Endothelial cell of umbilical vein (primary cell): ENCODE results near the gene BTBD2. TPM values are rescaled to one million over a fixed set of nuclear protein-coding genes. Genes with fewer than 3 reads are reported as not detected.

Experiments
- BruUV-seq: library from RNA; stranded (reverse); fragments of 400-500 nt; replicated peaks from 2 replicates; lab custom pipeline; 2021; lab: Mats Ljungman, UMichigan
- CTCF ChIA-PET: fragments of 300-600, 350-600 bp; sonication (Branson Sonifier 250); formaldehyde crosslinking; loops from one replicate; lab custom pipeline; 2021; ENCODE audit warnings: antibody characterized with exemption, inconsistent platforms; lab: Charles Lee
- POLR2A ChIA-PET: fragments of 300-600, 350-600 bp; sonication (Branson Sonifier 250); formaldehyde crosslinking; loops from one replicate; lab custom pipeline; 2021; ENCODE audit warnings: antibody characterized with exemption, inconsistent platforms; lab: Charles Lee
- DNase-seq: peaks from one replicate; pipeline ENCODE4 v3.0.0-alpha.2; 2011; ENCODE audit warnings: low read depth, low spot score
- FAIRE-seq: peaks from 2 replicates; lab custom pipeline; 2011; peaks lifted over from hg19 to GRCh38; lab: Jason Lieb, UNC
- H2AFZ ChIP-seq: 2 replicates; pipeline ENCODE4 v1.6.0; 2012; ENCODE audit warnings: low read depth, low read length, control low read depth, inconsistent platforms
- H3K27ac ChIP-seq: 2 replicates; pipeline ENCODE4 v1.5.1; 2011; ENCODE audit warnings: low read depth, mild to moderate bottlenecking, control low read depth, low read length, moderate library complexity; ENCODE audit not compliant: insufficient read depth
- H3K27me3 ChIP-seq, 2 experiments: 2 replicates each; pipeline versions ENCODE4 v1.6.0 to v1.6.1; 2011; ENCODE audit warnings: low read length in 2 of 2, mixed read lengths in 1 of 2; ENCODE audit not compliant: control insufficient read depth in 2 of 2, insufficient read depth in 2 of 2
- H3K36me3 ChIP-seq, 2 experiments: 2 replicates in 1 of 2; 3 replicates in 1 of 2; pipeline ENCODE4 v1.5.1; 2011; ENCODE audit warnings: low read length in 2 of 2, mild to moderate bottlenecking in 1 of 2, moderate library complexity in 1 of 2; ENCODE audit not compliant: control insufficient read depth in 2 of 2, insufficient read depth in 2 of 2; ENCODE audit errors: extremely low read depth in 1 of 2
- H3K4me1 ChIP-seq: 3 replicates; pipeline ENCODE4 v1.5.1; 2011; ENCODE audit warnings: mild to moderate bottlenecking, low read length; ENCODE audit not compliant: control insufficient read depth, insufficient read depth; ENCODE audit errors: extremely low read depth
- H3K4me2 ChIP-seq: 2 replicates; pipeline ENCODE4 v1.6.1; 2011; ENCODE audit warnings: low read length, control low read depth, mixed read lengths; ENCODE audit not compliant: insufficient read depth
- H3K4me3 ChIP-seq, 3 experiments: fragments of 200-600 bp in 1 of 3; sonication (generic), shearing (Covaris generic) in 1 of 3; replicated peaks in 1 of 3; 2 replicates each; pipeline ENCODE4 v1.5.1; 2011 to 2016; ENCODE audit warnings: control low read depth in 3 of 3, low read length in 3 of 3, mild to moderate bottlenecking in 2 of 3, inconsistent platforms in 1 of 3, low read depth in 1 of 3, moderate library complexity in 1 of 3; ENCODE audit not compliant: insufficient read depth in 1 of 3
- H3K79me2 ChIP-seq: 2 replicates; pipeline ENCODE4 v1.6.0; 2012; ENCODE audit warnings: low read length, inconsistent platforms; ENCODE audit not compliant: control insufficient read depth, insufficient read depth
- H3K9ac ChIP-seq: replicated peaks from 2 replicates; pipeline ENCODE3; 2011; ENCODE audit warnings: low read length, control low read depth; ENCODE audit not compliant: insufficient read depth; ENCODE audit errors: extremely low read depth
- H3K9me1 ChIP-seq: replicated peaks from 3 replicates; pipeline ENCODE4 v1.6.0; 2011; ENCODE audit warnings: mild to moderate bottlenecking, low read length; ENCODE audit not compliant: control insufficient read depth, insufficient read depth; ENCODE audit errors: extremely low read depth
- H3K9me3 ChIP-seq: replicated peaks from 2 replicates; pipeline ENCODE4 v1.5.1; 2012; ENCODE audit warnings: low read length, inconsistent platforms; ENCODE audit not compliant: control insufficient read depth, insufficient read depth
- H4K20me1 ChIP-seq: replicated peaks from 2 replicates; pipeline ENCODE3; 2011; ENCODE audit warnings: mild to moderate bottlenecking, low read length; ENCODE audit not compliant: control insufficient read depth, insufficient read depth; ENCODE audit errors: extremely low read depth
- CTCF ChIP-seq, 2 donors: IDR thresholded peaks; 1 replicate in 1 of 2; 2 replicates in 1 of 2; pipeline ENCODE4 v1.5.1; 2011; ENCODE audit warnings: low read length in 2 of 2, mild to moderate bottlenecking in 2 of 2, moderate library complexity in 2 of 2, control low read depth in 1 of 2, inconsistent platforms in 1 of 2, low read depth in 1 of 2; ENCODE audit not compliant: insufficient read depth in 1 of 2; ENCODE audit errors: extremely low read depth in 1 of 2
- EZH2 ChIP-seq: IDR thresholded peaks from 2 replicates; pipeline ENCODE4 v1.6.1; 2012; ENCODE audit warnings: borderline replicate concordance, low read depth, mild to moderate bottlenecking, moderate library complexity, low read length, inconsistent platforms; ENCODE audit not compliant: severe bottlenecking
- FOS ChIP-seq: IDR thresholded peaks from 2 replicates; pipeline ENCODE4 v1.6.1; 2011; ENCODE audit warnings: mild to moderate bottlenecking, low read length, moderate library complexity, borderline replicate concordance; ENCODE audit not compliant: insufficient read depth
- GATA2 ChIP-seq: IDR thresholded peaks from 2 replicates; pipeline ENCODE4 v1.7.0; 2011; ENCODE audit warnings: low read depth, mild to moderate bottlenecking, moderate library complexity, mixed read lengths, low read length; ENCODE audit not compliant: insufficient read length, insufficient read depth
- JUN ChIP-seq: IDR thresholded peaks from 2 replicates; pipeline ENCODE4 v1.6.1; 2011; ENCODE audit warnings: borderline replicate concordance, low read depth; ENCODE audit not compliant: insufficient read length, insufficient read depth
- MAX ChIP-seq: IDR thresholded peaks from 2 replicates; pipeline ENCODE4 v1.6.1; 2011; ENCODE audit not compliant: insufficient read depth, insufficient read length
- MYC ChIP-seq: IDR thresholded peaks from one replicate; pipeline ENCODE4 v1.6.1; 2011; ENCODE audit warnings: mild to moderate bottlenecking, low read depth, low read length
- POLR2A ChIP-seq: IDR thresholded peaks from 2 replicates; pipeline ENCODE4 v1.6.1; 2012; ENCODE audit warnings: low read depth, mild to moderate bottlenecking, control low read depth, low read length
- POLR2AphosphoS5 ChIP-seq: IDR thresholded peaks from 2 replicates; pipeline ENCODE4 v1.6.1; 2012; ENCODE audit warnings: low read depth, mild to moderate bottlenecking, control low read depth, low read length, moderate library complexity; ENCODE audit not compliant: insufficient read depth
- dilution Hi-C: fragments of 300-500 bp; cut with MboI; formaldehyde crosslinking; loops from one replicate; pipeline ENCODE4 v1.15.0; 2019; ENCODE audit warnings: low sequenced_read_pairs; ENCODE audit not compliant: extremely low pct_ligation_motif_present
- intact Hi-C: fragments of 100-400 bp; cut with micrococcal nuclease; formaldehyde crosslinking; loops from one replicate; pipeline ENCODE4 v1.10.0; 2022
- polyA plus RNA-seq, 4 experiments: library from polyadenylated mRNA; depleted of rRNA in 3 of 4; stranded (reverse) in 3 of 4; unstranded in 1 of 4; fragments of >200 nt; gene quantifications; 2 replicates each; pipeline versions ENCODE4 v1.2.1 to v1.2.3, GENCODE V29; 2011 to 2012; ENCODE audit warnings: missing spikeins in 1 of 4
- total RNA-seq: library from RNA; stranded (reverse); gene quantifications from 2 replicates; pipeline ENCODE4 v1.2.3, GENCODE V29; 2021

BTBD2 gene
- total and polyA plus RNA-seq, 2 donors (not counting 3 experiments of a cell fraction or from before 2014, with no cell fraction given): 59.2 to 78.2 TPM

GRCh38 chr19:2043961-2044708, 28.6 kb upstream of the BTBD2 start:
- Histone ChIP-seq H4K20me1 (no peaks in the 10 kb centered on the region), H2AFZ (no peak overlapping the region), H3K4me1 (peaks cover 28% of the 10 kb centered on the region), H3K27me3 (no peaks in the 10 kb centered on the region), H3K4me2 (no peak overlapping the region), H3K36me3 (peaks cover 4 to 49% of the 10 kb centered on the region in 2 experiments), H3K9me1 (no peaks in the 10 kb centered on the region), H3K9me3 (no peaks in the 10 kb centered on the region), H3K9ac (no peak overlapping the region), H3K27ac (no peak overlapping the region), H3K4me3 (no peak overlapping the region), H3K79me2 (peaks cover 34% of the 10 kb centered on the region)
- ChIA-PET CTCF (interaction anchor here (1.0 kb wide), 1 partner anchor 25 kb away, joined by 3 read pairs; no protein-coding TSS in a partner anchor), POLR2A (interaction anchor here (0.5 kb wide), 1 partner anchor 42 kb away, joined by 7 read pairs; no protein-coding TSS in a partner anchor)
- intact Hi-C loops: no loop called here
- dilution Hi-C loops: no loop called here
- DNase-seq (no peak), FAIRE-seq (no peak)
- BruUV-seq: no TSS peak
- no peak for TF ChIP-seq POLR2A
- TF ChIP-seq MAX: no peak
- no peak for TF ChIP-seq POLR2AphosphoS5
- TF ChIP-seq MYC: no peak
- no peak for TF ChIP-seq JUN
- TF ChIP-seq CTCF (IDR thresholded peaks at IDR 0.05; ENCODE audit: extremely low read depth in 1 of 2, insufficient read depth in 1 of 2, low read depth in 1 of 2, low read length in 2 of 2): no peak
- no peak for TF ChIP-seq EZH2
- TF ChIP-seq GATA2: no peak
- TF ChIP-seq FOS: no peak
